GM18858 (cell line): Measurements from ENCODE around the gene VEGFB.

Experiments used
- ATAC-seq: cut with Tn5 transposase; IDR thresholded peaks from one replicate; pipeline ENCODE4 v1.9.1; 2021; ENCODE audit not compliant: unreplicated experiment

The VEGFB gene

DNA sequence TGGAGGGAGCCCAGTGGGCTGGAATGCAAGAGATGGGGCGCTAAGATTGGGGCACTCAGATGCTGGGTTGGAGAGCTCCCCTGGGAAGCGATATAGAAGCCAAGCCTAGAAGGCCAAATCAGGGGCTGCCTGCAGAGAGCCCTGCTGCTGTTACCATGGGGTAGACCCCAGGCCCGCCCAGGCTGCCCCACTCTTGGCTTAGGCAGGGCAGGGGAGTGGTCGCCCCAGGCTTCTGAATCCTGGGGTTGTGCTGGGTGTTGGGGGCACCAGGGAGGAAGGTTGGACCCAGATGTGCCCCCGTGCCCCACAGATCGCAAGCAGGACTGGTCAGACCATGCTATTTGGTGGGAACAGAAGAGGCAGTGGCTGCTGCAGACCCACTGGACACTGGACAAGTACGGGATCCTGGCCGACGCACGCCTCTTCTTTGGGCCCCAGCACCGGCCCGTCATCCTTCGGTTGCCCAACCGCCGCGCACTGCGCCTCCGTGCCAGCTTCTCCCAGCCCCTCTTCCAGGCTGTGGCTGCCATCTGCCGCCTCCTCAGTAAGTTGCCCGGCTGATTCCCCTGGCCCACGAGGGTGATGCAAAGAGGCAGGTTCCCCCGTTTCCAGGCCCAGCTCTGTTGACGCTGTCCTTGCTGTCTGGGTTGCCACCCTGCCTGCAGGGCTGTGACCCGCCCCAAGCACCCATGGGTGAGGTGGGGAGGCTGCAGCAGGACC, 23.9 kb upstream of the VEGFB start:
- no peak for ATAC-seq

DNA sequence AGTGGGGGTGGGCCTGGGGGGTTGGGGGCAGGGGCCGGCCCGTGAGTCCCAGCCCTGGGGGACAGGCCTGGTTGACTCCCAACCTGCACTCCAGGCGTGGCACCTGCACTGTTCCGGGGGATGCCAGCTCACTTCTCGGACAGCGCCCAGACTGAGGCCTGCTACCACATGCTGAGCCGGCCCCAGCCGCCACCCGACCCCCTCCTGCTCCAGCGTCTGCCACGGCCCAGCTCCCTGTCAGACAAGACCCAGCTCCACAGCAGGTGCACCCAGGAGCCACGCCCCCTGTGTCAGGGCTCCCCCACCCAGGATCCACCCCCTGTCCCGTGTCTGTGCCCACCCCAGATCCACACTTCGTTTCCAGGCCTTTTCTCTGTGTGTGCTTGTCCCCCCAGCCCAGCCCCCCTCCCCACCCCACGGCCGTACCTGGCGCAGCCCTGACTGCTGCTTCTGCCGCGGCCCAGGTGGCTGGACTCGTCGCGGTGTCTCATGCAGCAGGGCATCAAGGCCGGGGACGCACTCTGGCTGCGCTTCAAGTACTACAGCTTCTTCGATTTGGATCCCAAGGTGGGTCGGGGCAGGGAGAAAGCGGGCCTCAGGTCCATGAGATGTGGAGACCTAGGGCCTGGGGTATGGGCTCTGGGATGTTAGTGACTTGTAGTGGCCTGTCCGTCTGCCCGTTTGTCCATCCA, 23.1 kb upstream of the VEGFB start:
- ATAC-seq = no peak

GRCh38 chr11:64216879-64217278, 17.5 kb upstream of the VEGFB start:
- ATAC-seq = no peak

GRCh38 chr11:64218628-64219353, 15.6 kb upstream of the VEGFB start:
- ATAC-seq = no peak

DNA sequence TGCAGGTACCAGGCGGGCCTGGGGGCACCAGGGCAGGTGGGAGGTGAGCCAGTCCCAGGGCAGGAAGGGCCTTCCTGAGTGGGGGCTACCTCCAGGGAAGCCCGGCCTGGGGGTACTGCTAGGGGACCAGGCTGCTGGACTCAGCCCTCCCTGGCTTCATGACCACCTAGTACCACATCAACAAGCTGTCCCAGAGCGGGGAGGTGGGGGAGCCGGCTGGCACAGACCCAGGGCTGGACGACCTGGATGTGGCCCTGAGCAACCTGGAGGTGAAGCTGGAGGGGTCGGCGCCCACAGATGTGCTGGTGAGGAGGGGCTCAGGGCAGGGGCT, 15.1 kb upstream of the VEGFB start:
- ATAC-seq = no peak

- no peak for ATAC-seq
Measured at GRCh38 chr11:64219755-64220154, 14.6 kb upstream of the VEGFB start.

DNA sequence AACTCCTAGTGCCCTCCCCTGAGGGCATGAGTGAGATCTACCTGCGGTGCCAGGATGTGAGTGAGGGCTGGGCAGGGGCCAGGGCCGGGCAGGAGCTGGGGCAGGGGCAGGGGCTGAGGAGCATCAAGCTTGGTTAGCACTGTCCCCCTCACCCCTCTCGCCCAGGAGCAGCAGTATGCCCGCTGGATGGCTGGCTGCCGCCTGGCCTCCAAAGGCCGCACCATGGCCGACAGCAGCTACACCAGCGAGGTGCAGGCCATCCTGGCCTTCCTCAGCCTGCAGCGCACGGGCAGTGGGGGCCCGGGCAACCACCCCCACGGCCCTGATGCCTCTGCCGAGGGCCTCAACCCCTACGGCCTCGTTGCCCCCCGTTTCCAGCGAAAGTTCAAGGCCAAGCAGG, 14.1 kb upstream of the VEGFB start:
- ATAC-seq = no peak

DNA sequence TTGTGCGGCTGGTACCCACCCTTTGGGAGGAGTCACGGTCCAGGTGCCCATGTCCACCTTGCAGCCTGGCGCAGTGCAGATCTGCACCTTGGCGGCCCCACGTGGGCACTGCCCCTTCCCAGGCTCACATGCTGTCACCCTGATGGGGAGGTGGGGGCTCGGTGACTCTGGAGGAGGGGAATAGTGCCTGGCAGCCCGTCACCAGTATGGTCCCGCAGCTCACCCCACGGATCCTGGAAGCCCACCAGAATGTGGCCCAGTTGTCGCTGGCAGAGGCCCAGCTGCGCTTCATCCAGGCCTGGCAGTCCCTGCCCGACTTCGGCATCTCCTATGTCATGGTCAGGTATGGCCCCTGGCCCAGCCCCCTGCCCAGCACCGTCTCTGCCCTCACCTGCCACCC, 13.6 kb upstream of the VEGFB start:
- ATAC-seq = no peak

DNA sequence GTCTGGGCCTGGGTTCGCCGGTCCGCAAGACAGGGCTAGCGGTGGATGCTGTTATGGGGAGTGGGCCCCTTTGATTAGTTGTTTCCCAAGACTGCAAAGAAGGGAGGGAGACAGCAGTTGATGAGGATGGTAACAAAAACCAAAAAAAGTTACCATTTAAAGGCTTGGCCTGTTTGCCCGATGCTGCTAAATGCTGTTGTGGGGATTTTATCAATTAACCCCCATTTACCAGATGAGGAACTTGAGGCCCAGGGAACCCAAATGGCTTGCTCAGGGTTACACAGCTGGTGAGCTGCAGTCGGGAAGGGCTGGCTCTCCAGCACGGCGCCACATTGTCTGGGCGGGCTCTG, 11.8 kb upstream of the VEGFB start:
- ATAC-seq = no peak

DNA sequence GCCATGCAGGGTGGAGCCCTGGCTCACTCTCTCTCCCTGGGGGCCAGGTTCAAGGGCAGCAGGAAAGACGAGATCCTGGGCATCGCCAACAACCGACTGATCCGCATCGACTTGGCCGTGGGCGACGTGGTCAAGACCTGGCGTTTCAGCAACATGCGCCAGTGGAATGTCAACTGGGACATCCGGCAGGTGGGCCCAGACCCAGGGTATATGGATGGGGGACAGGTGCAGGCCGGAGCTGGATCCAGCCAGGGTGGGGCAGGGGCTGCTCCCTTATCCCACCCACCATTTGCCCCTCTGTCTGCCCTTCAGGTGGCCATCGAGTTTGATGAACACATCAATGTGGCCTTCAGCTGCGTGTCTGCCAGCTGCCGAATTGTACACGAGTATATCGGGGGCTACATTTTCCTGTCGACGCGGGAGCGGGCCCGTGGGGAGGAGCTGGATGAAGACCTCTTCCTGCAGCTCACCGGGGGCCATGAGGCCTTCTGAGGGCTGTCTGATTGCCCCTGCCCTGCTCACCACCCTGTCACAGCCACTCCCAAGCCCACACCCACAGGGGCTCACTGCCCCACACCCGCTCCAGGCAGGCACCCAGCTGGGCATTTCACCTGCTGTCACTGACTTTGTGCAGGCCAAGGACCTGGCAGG, 11.3 kb upstream of the VEGFB start:
- ATAC-seq = no peak

- ATAC-seq = no peak
Measured at GRCh38 chr11:64224151-64224890, 10.1 kb upstream of the VEGFB start.

DNA sequence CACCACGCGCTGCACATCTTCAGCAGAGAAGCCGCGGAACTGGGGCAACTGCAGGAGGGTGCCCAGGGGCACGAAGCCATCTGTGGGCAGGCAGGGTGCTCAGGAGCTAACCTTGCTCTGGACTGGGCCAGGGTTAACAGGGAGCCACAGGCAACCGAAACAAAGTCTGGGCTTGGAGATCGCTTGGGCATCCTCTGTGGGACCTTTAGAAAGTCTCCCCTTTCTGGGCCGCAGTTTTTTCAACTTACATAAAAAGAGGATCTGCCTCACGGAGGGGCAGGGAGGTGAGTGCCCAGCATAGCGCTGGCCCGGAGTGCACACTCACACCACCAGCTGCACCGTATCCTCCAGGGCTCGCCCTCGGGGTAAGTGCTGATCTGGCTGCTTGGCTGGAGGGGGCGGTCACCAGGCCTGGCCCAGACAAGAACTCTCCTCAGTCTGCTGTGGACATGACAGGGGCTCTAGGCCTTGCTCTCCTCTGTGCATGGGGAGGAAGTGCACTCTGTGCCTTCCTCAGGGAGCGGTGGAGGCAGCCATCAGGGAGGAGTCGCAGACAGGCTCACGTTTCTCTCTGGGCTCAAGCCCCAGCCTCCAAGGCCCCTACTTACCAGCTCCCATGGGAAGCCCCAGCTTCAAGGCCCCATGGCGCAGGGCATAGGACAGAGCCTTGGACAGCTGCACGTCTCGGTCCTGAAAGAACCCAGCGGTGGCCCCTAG, 9.3 kb upstream of the VEGFB start:
- no peak for ATAC-seq

GRCh38 chr11:64225608-64226506, 8.5 kb upstream of the VEGFB start, which contains the start of the genes NUDT22 and TRPT1:
TSS of gene NUDT22 (plus strand) at chr11:64226274. CDS start at chr11:64226653, 379 bp downstream.
TSS of gene TRPT1 (minus strand) at chr11:64226186. CDS start at chr11:64225860, 326 bp downstream.
- no peak for ATAC-seq

GRCh38 chr11:64226507-64227051, 7.8 kb upstream of the VEGFB start:
- no peak for ATAC-seq

DNA sequence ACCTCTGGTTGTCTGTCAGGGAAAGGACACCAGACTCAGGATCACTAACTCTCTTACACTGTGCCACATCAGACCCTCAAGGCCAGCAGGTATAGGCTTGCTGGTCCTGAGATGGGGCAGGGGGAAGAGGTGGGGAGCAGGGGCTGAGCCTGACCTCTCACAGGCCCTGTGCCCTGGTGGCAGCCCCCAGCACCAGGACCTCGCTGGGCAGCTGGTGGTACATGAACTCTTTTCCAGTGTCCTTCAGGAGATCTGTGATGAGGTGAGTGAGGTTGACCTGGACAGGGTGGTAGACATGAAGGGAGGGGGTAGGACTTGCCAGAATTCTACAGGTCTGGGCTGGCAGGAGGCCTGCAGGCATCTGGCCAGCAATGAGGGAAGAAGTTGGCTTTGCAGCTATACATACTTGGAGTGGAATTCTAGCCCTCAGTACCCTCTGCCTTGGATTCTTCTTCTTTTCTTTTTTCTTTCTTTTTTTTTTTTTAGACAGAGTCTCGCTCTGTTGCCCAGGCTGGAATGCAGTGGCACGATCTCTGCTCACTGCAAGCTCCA, 6.9 kb upstream of the VEGFB start:
- no peak for ATAC-seq

GRCh38 chr11:64229090-64229743, 5.2 kb upstream of the VEGFB start:
- no peak for ATAC-seq

DNA sequence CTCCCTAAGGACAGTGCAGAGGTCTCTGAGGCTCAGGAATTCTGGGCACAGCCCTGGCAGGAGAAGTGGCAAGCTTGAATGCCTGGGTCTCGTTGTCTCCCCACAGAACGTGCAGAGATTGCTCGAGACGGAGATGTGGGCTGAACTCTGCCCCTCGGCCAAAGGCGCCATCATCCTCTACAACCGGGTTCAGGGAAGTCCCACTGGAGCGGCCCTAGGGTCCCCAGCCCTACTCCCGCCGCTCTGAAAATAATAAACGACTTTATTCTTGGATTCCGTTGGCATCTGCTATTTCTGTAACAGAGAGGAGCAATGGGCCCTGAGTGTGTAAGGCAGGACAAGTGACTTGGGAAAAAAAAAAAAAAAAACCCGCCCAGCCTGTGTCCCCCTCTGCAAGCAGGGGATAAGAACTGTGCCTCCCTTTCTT, 4.6 kb upstream of the VEGFB start:
- no peak for ATAC-seq
